ENCODE results near the gene LRP1. TPM values are rescaled to one million over a fixed set of nuclear protein-coding genes. Genes with fewer than 3 reads are reported as not detected.

LRP1 gene
- total and polyA plus RNA-seq, 8 donors: 108 to 325 (median 138) TPM

DNA sequence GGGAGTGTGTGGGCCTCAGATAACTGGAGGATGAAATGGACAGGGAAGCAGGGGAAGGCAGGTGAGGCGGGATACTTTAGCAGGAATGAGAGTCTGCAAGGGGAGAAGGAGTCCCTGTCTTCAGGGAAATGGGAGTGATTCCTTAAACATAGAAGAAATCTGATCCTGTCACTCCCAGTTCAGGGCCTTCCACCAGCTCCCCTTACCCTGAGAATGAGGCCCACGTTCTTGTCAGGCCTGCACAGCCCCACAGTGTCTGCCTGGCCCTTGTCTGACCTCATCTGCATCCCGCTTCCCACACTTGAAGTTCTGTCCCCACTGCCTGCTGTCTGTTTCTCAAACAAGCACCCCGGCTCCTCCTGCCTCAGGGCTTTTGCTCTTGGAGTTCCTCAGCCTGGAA, 31.8 kb downstream of the LRP1 start:
- Histone ChIP-seq H3K27ac (no peak overlapping the region), H3K27me3 (no peaks in the 10 kb centered on the region), H3K4me1 (peaks cover 0 to 67% of the 10 kb centered on the region in 2 donors), H3K9me3 (no peaks in the 10 kb centered on the region), H3K36me3 (peaks cover 0 to 85% of the 10 kb centered on the region in 2 donors), H3K4me3 (no peak overlapping the region)
- ATAC-seq (no peak), DNase-seq (peak in 1 of 4 donors; percentile 11)
- intact Hi-C loops (cut with DNase I): no loop called here
- TF ChIP-seq, protein P1, sequence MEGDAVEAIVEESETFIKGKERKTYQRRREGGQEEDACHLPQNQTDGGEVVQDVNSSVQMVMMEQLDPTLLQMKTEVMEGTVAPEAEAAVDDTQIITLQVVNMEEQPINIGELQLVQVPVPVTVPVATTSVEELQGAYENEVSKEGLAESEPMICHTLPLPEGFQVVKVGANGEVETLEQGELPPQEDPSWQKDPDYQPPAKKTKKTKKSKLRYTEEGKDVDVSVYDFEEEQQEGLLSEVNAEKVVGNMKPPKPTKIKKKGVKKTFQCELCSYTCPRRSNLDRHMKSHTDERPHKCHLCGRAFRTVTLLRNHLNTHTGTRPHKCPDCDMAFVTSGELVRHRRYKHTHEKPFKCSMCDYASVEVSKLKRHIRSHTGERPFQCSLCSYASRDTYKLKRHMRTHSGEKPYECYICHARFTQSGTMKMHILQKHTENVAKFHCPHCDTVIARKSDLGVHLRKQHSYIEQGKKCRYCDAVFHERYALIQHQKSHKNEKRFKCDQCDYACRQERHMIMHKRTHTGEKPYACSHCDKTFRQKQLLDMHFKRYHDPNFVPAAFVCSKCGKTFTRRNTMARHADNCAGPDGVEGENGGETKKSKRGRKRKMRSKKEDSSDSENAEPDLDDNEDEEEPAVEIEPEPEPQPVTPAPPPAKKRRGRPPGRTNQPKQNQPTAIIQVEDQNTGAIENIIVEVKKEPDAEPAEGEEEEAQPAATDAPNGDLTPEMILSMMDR (IDR thresholded peaks at IDR 0.05): no peak

DNA sequence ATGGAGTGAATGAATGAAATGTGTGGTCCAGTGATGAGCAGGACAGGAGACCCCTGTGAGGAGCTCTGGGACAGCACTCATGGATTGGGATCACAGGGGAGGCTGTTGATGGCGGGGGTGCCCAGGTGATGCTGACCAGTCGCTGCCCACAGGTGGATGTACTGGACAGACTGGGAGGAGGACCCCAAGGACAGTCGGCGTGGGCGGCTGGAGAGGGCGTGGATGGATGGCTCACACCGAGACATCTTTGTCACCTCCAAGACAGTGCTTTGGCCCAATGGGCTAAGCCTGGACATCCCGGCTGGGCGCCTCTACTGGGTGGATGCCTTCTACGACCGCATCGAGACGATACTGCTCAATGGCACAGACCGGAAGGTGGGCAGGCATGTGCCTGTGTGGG, 32.5 kb downstream of the LRP1 start:
- H3K27me3 ChIP-seq: no peaks in the 10 kb centered on the region
- intact Hi-C loops (cut with DNase I): no loop called here
- H3K9me3 ChIP-seq: no peaks in the 10 kb centered on the region
- no peak overlapping the region for H3K4me3 ChIP-seq
- TF ChIP-seq, protein P1 (IDR thresholded peaks at IDR 0.05): no peak
- peaks cover 0 to 84% of the 10 kb centered on the region in 2 donors for H3K36me3 ChIP-seq
- H3K27ac ChIP-seq: no peak overlapping the region
- peak in 1 of 4 donors; percentile 73 for DNase-seq
- H3K4me1 ChIP-seq: peaks cover 0 to 60% of the 10 kb centered on the region in 2 donors
- ATAC-seq: no peak

DNA sequence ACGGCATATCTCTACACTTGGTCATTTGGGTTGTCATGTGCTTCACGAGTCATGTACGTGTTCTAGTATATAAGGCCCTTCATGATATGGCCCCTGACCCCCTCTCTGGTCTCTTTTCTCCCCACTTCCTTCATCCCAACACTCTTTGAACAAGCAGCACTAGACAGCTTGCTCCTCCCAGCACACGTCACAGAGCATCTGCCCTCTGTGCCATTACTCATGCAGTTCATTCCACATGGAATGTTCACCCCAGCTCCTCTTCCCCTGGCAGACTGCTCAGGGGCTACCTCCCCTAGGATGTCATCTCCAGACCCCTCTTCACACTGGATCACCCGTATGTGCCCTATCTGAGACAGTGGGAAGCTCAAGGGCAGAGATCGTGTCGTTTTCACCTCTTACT, 33.2 kb downstream of the LRP1 start:
- TF ChIP-seq, protein P1 (IDR thresholded peaks at IDR 0.05): no peak
- no peaks in the 10 kb centered on the region for H3K27me3 ChIP-seq
- ATAC-seq (no peak), DNase-seq (no peak)
- intact Hi-C loops (cut with DNase I): no loop called here
- H3K27ac ChIP-seq: no peak overlapping the region
- H3K4me3 ChIP-seq: no peak overlapping the region
- peaks cover 0 to 52% of the 10 kb centered on the region in 2 donors for H3K4me1 ChIP-seq
- no peaks in the 10 kb centered on the region for H3K9me3 ChIP-seq
- H3K36me3 ChIP-seq: peaks cover 0 to 84% of the 10 kb centered on the region in 2 donors

DNA sequence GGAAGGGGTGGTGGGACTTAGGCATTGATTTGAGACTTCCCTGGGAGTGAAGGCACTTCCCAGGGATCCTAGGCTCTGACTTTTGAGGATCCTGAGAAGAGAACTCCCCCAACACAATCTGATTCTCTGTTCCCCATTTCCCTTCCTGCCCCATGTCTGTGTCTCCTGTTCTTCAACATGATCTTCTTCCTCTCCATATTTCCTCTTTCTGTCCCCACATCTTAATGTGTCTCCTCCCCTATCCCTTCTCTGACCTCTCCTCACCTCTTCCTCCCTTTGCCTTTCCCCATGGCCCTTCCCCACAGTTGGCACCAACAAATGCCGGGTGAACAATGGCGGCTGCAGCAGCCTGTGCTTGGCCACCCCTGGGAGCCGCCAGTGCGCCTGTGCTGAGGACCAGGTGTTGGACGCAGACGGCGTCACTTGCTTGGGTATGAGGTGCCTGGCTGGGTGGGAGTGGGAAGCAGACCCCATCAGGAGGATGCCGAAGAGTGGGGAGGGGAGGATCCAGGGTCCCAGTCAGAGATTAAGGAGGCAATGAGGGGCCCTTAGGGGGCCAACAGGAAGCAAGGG, 34.4 kb downstream of the LRP1 start:
- no peak overlapping the region for H3K4me3 ChIP-seq
- H3K27me3 ChIP-seq: no peaks in the 10 kb centered on the region
- H3K27ac ChIP-seq: no peak overlapping the region
- ATAC-seq (peak; percentile 28), DNase-seq (peak in 1 of 4 donors; percentile 73)
- intact Hi-C loops (cut with DNase I): no loop called here
- peaks cover 0 to 41% of the 10 kb centered on the region in 2 donors for H3K4me1 ChIP-seq
- peaks cover 0 to 90% of the 10 kb centered on the region in 2 donors for H3K36me3 ChIP-seq
- TF ChIP-seq, protein P1 (IDR thresholded peaks at IDR 0.05): no peak
- no peaks in the 10 kb centered on the region for H3K9me3 ChIP-seq

DNA sequence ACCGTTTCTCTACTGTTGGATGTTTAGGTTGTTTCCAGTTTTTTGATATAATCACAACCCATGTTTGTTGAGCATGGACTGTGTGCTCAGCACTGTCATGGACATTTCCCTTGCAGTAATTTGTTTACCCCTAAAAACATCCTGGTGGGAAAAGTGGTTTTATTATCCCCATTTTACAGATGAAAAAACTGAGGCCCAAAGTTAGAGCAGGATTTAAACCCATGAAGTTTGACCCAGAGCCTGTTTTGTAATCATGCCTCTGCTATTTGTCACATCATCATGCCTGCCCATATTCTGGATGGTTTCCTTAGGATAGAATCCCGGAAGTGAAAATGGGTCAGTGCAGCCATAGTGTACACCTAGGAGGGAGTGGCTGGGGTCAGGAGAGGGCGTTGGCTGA, 36.2 kb downstream of the LRP1 start:
- DNase-seq (no peak), ATAC-seq (no peak)
- Histone ChIP-seq H3K36me3 (peaks cover 0 to 93% of the 10 kb centered on the region in 2 donors), H3K27ac (no peak overlapping the region), H3K9me3 (no peaks in the 10 kb centered on the region), H3K27me3 (no peaks in the 10 kb centered on the region), H3K4me1 (peaks cover 0 to 23% of the 10 kb centered on the region in 2 donors), H3K4me3 (no peak overlapping the region)
- TF ChIP-seq, protein P1 (IDR thresholded peaks at IDR 0.05): no peak
- intact Hi-C loops (cut with DNase I): no loop called here

Data from left lung (tissue), 10 donors.